ENCODE data around the gene IL13.
"Not testable (repeated sequence)": the region's sequence is repeated elsewhere in the genome, so short reads cannot be mapped to it uniquely, and the experiment has no call there.

IL13 gene

GRCh38 chr5:132688536-132689339 lies 30.8 kb downstream of the IL13 start:
- no peak for DNase-seq (ENCODE audit: low spot score)

- DNase-seq (ENCODE audit: low spot score), result no peak
Measured at GRCh38 chr5:132689513-132689912, 31.5 kb downstream of the IL13 start.

GRCh38 chr5:132690156-132690555 lies 32.2 kb downstream of the IL13 start:
- no peak for DNase-seq (ENCODE audit: low spot score)

- DNase-seq (ENCODE audit: low spot score), result not testable (repeated sequence)
Measured at GRCh38 chr5:132691755-132692631, 34.0 kb downstream of the IL13 start.

- no peak for DNase-seq (ENCODE audit: low spot score)
Measured at GRCh38 chr5:132692632-132692967, 34.6 kb downstream of the IL13 start.

- DNase-seq (ENCODE audit: low spot score), result no peak
Measured at GRCh38 chr5:132695956-132696355, 38.0 kb downstream of the IL13 start.

GRCh38 chr5:132704875-132705274 lies 46.9 kb downstream of the IL13 start:
- DNase-seq (ENCODE audit: low spot score), result peak; percentile 46

- DNase-seq (ENCODE audit: low spot score), result no peak
Measured at GRCh38 chr5:132708645-132709044, 50.7 kb downstream of the IL13 start.
